Activated naive CD4-positive, alpha-beta T cell treated with anti-CD3 and anti-CD28 coated beads for 36 hours (primary cell): ENCODE data around the gene ZNF618. TPM values are rescaled to one million over a fixed set of nuclear protein-coding genes. Genes with fewer than 3 reads are reported as not detected.

Source experiments
- CTCF ChIA-PET: fragments of 350-600 bp; sonication (Branson Sonifier 250); formaldehyde crosslinking; loops from one replicate; lab custom pipeline; 2021; ENCODE audit warnings: antibody characterized with exemption; lab: Charles Lee
- DNase-seq: peaks from one replicate; pipeline ENCODE4 v3.0.0-alpha.2; 2020
- H3K27ac Mint-ChIP-seq: one replicate; pipeline ENCODE4 v1.8.0; 2021; ENCODE audit warnings: mild to moderate bottlenecking, mixed read lengths
- H3K27me3 Mint-ChIP-seq: one replicate; pipeline ENCODE4 v1.8.0; 2021; ENCODE audit warnings: low read depth, mixed read lengths
- H3K36me3 Mint-ChIP-seq: one replicate; pipeline ENCODE4 v1.8.0; 2021; ENCODE audit warnings: low read depth, mixed read lengths
- H3K4me1 Mint-ChIP-seq: one replicate; pipeline ENCODE4 v1.8.0; 2021; ENCODE audit warnings: low read depth, mixed read lengths
- H3K4me3 Mint-ChIP-seq: one replicate; pipeline ENCODE4 v1.8.0; 2021; ENCODE audit warnings: mild to moderate bottlenecking, moderate library complexity, mixed read lengths
- H3K9me3 Mint-ChIP-seq: one replicate; pipeline ENCODE4 v1.8.0; 2021; ENCODE audit warnings: mixed read lengths
- intact Hi-C: fragments of 100-400 bp; cut with micrococcal nuclease; formaldehyde crosslinking; loops from one replicate; pipeline ENCODE4 v1.15.1; 2023
- total RNA-seq, 2 experiments: library from RNA; stranded (reverse); gene quantifications; one replicate each; pipeline ENCODE4 v1.2.3, GENCODE V29; 2021

ZNF618 gene
- total RNA-seq, 2 experiments from 2014 or later: 0.02 to 0.10 TPM

DNA sequence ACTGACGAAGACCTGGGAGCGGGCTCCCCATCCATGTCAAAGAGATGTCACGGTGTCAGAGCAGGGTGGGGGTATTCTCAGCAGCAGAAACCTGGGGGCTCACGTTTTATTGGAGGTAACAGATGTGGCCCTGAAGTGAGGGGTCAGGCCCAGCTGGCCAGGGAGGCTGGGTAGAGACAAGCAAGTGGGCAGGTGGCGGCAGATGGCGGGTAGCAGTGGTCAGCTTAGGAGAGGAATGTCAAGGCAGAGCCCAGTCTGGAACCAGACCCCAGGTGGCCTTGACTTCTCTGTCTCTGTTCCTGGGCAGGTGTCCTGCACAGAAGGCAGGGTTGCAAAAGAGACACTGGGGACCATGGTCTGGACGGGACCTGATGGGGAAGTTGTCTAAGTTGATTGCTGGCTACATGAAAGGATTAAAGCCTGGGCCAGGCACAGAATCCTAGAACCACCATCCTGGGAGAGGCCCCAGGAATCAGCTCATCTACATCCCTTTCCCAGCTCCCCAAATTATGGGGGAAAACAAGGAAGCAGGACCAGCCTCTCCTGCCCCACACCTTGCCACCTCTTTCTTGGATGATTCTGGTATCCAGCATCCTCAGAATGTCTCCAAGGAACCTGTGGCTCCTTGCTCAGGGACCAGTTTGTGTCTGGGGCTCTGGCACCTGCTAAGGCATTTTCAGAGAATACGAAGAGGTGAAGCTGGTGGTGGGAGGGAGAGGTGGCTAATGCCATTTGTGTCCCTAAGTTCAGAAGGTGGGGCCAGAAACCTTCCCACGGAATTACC, 129.5 kb downstream of the ZNF618 start:
- Mint-ChIP-seq H3K27me3 (no peaks in the 10 kb centered on the region), H3K4me1 (no peaks in the 10 kb centered on the region), H3K36me3 (no peaks in the 10 kb centered on the region), H3K27ac (no peak overlapping the region), H3K4me3 (no peak overlapping the region), H3K9me3 (no peaks in the 10 kb centered on the region)
- DNase-seq: no peak
- CTCF ChIA-PET: no interaction called here
- intact Hi-C loops: no loop called here

DNA sequence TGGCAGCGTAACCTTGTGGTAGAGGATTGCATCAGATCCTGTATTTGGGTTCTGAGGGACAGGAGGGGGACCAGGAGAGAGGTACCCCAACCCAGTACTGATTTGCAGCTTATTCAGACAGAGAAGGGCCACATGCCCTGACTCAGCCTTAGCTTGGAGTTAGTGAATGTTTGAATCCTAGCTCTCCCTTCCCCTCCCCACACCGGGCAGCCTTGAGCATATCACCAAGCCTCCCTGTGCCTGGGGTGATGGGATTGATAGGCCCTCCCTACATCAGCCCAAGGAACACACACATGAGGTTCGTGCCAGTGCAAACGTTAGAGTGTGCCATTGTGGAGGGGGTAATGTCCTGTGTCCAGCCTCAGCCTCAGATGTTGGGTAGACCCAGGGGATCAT, 130.0 kb downstream of the ZNF618 start:
- no peaks in the 10 kb centered on the region for H3K27me3 Mint-ChIP-seq
- H3K9me3 Mint-ChIP-seq: no peaks in the 10 kb centered on the region
- intact Hi-C loops: no loop called here
- no peaks in the 10 kb centered on the region for H3K4me1 Mint-ChIP-seq
- no peak overlapping the region for H3K27ac Mint-ChIP-seq
- H3K36me3 Mint-ChIP-seq: no peaks in the 10 kb centered on the region
- DNase-seq: no peak
- CTCF ChIA-PET: no interaction called here
- H3K4me3 Mint-ChIP-seq: no peak overlapping the region

- Mint-ChIP-seq H3K27me3 (no peaks in the 10 kb centered on the region), H3K36me3 (no peaks in the 10 kb centered on the region), H3K4me1 (no peaks in the 10 kb centered on the region), H3K27ac (no peak overlapping the region), H3K4me3 (no peak overlapping the region), H3K9me3 (no peaks in the 10 kb centered on the region)
- CTCF ChIA-PET: no interaction called here
- DNase-seq: no peak
- intact Hi-C loops: no loop called here
These were observed 131.0 kb downstream of the ZNF618 start for GRCh38 chr9:114006931-114007691.

- Mint-ChIP-seq H3K36me3 (no peaks in the 10 kb centered on the region), H3K9me3 (peaks cover 4% of the 10 kb centered on the region), H3K27ac (no peak overlapping the region), H3K4me3 (no peak overlapping the region), H3K4me1 (no peaks in the 10 kb centered on the region), H3K27me3 (no peaks in the 10 kb centered on the region)
- no peak for DNase-seq
- intact Hi-C loops: no loop called here
- CTCF ChIA-PET: interaction anchor here (0.6 kb wide), 1 partner anchor 991 kb away, joined by 3 read pairs; no protein-coding TSS in a partner anchor
These were observed 132.0 kb downstream of the ZNF618 start for GRCh38 chr9:114007991-114008666.

DNA sequence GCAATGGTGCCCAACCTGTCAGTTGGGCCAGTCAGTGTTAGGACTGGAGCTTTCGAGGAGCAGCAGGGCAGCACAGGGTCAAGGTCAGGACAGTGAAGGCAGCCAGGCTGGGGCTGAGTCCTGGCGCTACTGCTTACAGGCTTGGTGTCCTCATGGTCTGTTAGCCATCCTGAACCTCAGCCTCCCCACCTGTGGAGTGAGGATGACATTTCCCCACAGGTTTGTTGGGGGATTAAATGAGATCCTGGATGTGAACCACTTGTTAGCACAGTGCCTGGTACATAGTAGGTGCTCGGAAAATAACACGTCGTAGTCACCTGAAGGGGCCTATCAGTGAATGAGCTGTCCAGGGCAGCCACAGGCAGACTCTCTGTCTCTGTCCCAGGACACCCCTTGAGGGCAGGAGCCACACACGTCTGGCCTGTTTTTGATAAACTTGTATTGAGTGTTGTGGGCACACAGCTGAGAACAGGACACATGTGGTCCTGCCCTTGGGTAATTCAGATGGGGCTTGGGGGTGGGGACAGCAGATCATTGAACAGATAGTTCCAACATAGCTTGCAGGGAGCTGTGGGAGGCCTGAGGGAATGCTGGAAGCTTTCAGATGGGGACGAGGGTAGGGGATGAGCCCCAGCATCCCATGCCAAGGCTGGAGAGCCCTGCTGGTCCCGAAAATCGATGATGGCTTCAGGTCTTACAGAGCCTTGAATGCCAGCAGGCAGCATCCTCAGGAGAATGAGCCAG, 132.7 kb downstream of the ZNF618 start:
- intact Hi-C loops: no loop called here
- Mint-ChIP-seq H3K27ac (no peak overlapping the region), H3K9me3 (peaks cover 4% of the 10 kb centered on the region), H3K36me3 (no peaks in the 10 kb centered on the region), H3K27me3 (no peaks in the 10 kb centered on the region), H3K4me1 (no peaks in the 10 kb centered on the region), H3K4me3 (no peak overlapping the region)
- DNase-seq: no peak
- CTCF ChIA-PET: interaction anchor here (0.6 kb wide), 1 partner anchor 992 kb away, joined by 3 read pairs; no protein-coding TSS in a partner anchor

- intact Hi-C loops: no loop called here
- H3K4me3 Mint-ChIP-seq: no peak overlapping the region
- peaks cover 7% of the 10 kb centered on the region for H3K9me3 Mint-ChIP-seq
- H3K4me1 Mint-ChIP-seq: no peaks in the 10 kb centered on the region
- H3K36me3 Mint-ChIP-seq: no peaks in the 10 kb centered on the region
- DNase-seq: no peak
- CTCF ChIA-PET: interaction anchor here (0.6 kb wide), 1 partner anchor 46 kb away, joined by 4 read pairs; no protein-coding TSS in a partner anchor
- no peak overlapping the region for H3K27ac Mint-ChIP-seq
- H3K27me3 Mint-ChIP-seq: no peaks in the 10 kb centered on the region
These were observed 135.2 kb downstream of the ZNF618 start for GRCh38 chr9:114011313-114011712.

DNA sequence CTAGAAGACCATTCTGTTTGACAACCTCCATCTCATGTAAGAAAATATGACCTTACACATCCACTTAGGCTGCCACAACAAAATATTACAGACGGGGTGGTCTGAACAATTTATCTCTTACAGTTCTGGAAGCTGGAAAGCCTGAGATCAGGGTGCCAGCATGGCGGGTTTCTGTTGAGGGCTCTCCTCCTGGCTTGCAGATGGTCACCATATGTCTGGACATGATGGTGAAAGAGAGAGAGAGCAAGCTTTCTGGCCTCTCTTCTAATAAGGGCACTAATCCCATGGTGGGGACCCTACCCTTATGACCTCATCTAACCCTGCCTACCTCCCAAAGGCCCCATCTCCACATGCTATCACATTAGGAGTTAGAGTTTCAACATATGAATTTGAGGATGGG, 136.0 kb downstream of the ZNF618 start:
- no peaks in the 10 kb centered on the region for H3K4me1 Mint-ChIP-seq
- H3K27ac Mint-ChIP-seq: no peak overlapping the region
- intact Hi-C loops: no loop called here
- no peaks in the 10 kb centered on the region for H3K36me3 Mint-ChIP-seq
- H3K27me3 Mint-ChIP-seq: no peaks in the 10 kb centered on the region
- DNase-seq: no peak
- H3K9me3 Mint-ChIP-seq: peaks cover 7% of the 10 kb centered on the region
- CTCF ChIA-PET: no interaction called here
- H3K4me3 Mint-ChIP-seq: no peak overlapping the region

GRCh38 chr9:114014044-114014443, 137.9 kb downstream of the ZNF618 start:
- CTCF ChIA-PET: no interaction called here
- Mint-ChIP-seq H3K4me1 (no peaks in the 10 kb centered on the region), H3K27me3 (no peaks in the 10 kb centered on the region), H3K36me3 (no peaks in the 10 kb centered on the region), H3K27ac (no peak overlapping the region), H3K4me3 (no peak overlapping the region), H3K9me3 (peaks cover 7% of the 10 kb centered on the region)
- DNase-seq: no peak
- intact Hi-C loops: no loop called here

DNA sequence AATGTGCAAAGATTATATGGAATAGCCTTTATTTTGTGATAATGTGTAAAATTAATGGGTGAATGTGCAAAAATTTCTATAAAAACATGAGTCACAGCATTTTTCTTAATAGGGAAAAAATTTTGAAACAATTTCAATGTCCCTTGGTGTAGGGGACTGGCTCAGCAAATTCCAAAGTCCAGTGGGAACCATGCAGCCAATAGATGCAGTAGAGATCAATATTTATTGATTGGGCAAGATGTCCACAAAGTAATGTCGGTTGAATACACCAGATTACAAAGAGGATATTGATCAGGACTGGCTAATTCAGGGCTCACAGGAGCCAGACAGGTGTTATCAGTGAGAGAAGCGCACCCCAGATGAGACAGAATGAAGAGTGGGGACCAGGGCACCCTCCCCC, 139.5 kb downstream of the ZNF618 start:
- no peak overlapping the region for H3K4me3 Mint-ChIP-seq
- CTCF ChIA-PET: no interaction called here
- no peak for DNase-seq
- no peaks in the 10 kb centered on the region for H3K4me1 Mint-ChIP-seq
- intact Hi-C loops: no loop called here
- H3K27me3 Mint-ChIP-seq: no peaks in the 10 kb centered on the region
- no peak overlapping the region for H3K27ac Mint-ChIP-seq
- no peaks in the 10 kb centered on the region for H3K36me3 Mint-ChIP-seq
- H3K9me3 Mint-ChIP-seq: peaks cover 7% of the 10 kb centered on the region

DNA sequence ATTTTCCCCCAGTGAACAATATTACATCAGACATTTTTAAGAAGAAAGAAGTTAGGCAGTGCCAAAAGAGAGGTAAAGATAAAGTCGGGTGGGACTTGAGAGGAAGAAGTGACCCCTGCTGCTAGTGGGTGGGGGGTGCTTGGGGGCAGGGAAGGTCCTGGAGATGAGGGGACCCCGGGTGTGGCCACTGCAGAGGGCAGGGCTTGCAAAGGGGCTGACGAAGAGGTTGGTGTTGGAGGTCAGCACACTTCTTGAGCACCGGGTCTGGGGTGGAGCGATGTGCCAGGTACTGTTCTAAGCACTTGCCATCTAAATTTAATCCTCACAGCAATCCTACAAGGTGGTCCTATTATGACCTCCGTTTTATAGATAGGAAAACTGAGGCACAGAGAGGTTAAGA, 140.0 kb downstream of the ZNF618 start:
- H3K36me3 Mint-ChIP-seq: no peaks in the 10 kb centered on the region

DNA sequence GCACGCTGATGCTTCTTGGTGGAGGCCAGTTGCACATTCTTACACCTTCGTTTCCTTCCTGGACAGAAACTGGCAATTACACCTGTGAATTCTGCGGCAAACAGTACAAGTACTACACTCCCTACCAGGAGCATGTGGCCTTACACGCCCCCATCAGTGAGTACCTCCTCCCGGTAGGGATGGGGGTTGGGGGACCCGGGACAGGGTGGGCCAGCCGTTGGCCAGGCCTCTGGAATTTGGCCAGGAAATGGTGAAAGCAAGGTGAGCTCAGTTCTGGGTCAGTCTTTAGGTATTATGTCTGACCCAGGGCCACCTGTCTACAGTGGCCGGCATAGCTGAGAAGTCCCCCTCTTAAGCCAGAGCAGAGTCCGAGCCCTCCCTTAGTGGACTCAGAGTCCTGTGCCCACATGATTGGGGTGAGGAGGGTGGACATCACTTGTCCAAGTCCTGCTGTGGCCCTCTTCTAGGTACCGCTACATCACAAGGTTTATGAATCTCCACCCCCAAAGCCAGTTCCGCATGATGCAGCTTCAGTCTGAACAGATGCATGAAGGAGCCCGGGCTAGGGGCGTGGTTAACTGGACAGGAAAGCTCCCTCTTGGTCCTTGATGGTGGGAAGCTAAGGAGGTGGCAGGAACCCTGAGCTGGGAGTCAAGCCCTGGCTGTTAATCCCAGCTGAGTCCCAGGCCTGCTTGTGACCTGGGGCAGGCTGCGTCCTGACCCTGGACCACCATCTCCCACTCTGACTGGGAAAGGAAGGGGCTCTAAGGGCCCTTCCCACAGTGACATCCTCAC, 140.7 kb downstream of the ZNF618 start:
- Mint-ChIP-seq H3K4me3 (no peak overlapping the region), H3K27ac (no peak overlapping the region), H3K4me1 (no peaks in the 10 kb centered on the region), H3K36me3 (no peaks in the 10 kb centered on the region), H3K9me3 (peaks cover 7% of the 10 kb centered on the region), H3K27me3 (no peaks in the 10 kb centered on the region)
- CTCF ChIA-PET: no interaction called here
- no peak for DNase-seq
- intact Hi-C loops: no loop called here

More for the DNA sequence above, 140.0 kb downstream of the ZNF618 start:
- intact Hi-C loops: no loop called here
- CTCF ChIA-PET: no interaction called here
- H3K4me3 Mint-ChIP-seq: no peak overlapping the region
- DNase-seq: no peak
- H3K27ac Mint-ChIP-seq: no peak overlapping the region
- H3K27me3 Mint-ChIP-seq: no peaks in the 10 kb centered on the region
- H3K4me1 Mint-ChIP-seq: no peaks in the 10 kb centered on the region
- peaks cover 7% of the 10 kb centered on the region for H3K9me3 Mint-ChIP-seq
